ENCODE data around the gene CORO2A.

GRCh38 chr9:98074115-98074990 is 118.1 kb downstream of the CORO2A start:
- TF ChIP-seq POLR2A (IDR thresholded peaks at IDR 0.05) (no peak), CTCF (IDR thresholded peaks at IDR 0.05) (peak; percentile 61 to 80 (median 66))
